Upper lobe of right lung (tissue), 1 donor: ENCODE results near the gene MC5R. TPM values are rescaled to one million over a fixed set of nuclear protein-coding genes. Genes with fewer than 3 reads are reported as not detected.

Experiments used
- ATAC-seq: fragments of 200-7000 bp; cut with Tn5 transposase; one replicate; pipeline ENCODE4 v1.9.1; 2020; ENCODE audit warnings: mild to moderate bottlenecking, moderate library complexity
- DNase-seq: peaks from one replicate; pipeline ENCODE4 v3.0.0-alpha.2; 2020
- H3K27ac ChIP-seq: fragments of 200-600 bp; one replicate; pipeline ENCODE4 v1.8.0; 2022
- H3K27me3 ChIP-seq: fragments of 200-600 bp; one replicate; pipeline ENCODE4 v1.8.0; 2022; ENCODE audit warnings: mild to moderate bottlenecking
- H3K36me3 ChIP-seq: fragments of 200-600 bp; one replicate; pipeline ENCODE4 v1.8.0; 2022
- H3K4me1 ChIP-seq: fragments of 200-600 bp; one replicate; pipeline ENCODE4 v1.8.0; 2022
- H3K4me3 ChIP-seq: fragments of 200-600 bp; one replicate; pipeline ENCODE4 v1.8.0; 2022; ENCODE audit warnings: mild to moderate bottlenecking
- H3K9me3 ChIP-seq: fragments of 200-600 bp; one replicate; pipeline ENCODE4 v1.8.0; 2022
- CTCF ChIP-seq: fragments of 200-600 bp; IDR thresholded peaks from one replicate; pipeline ENCODE4 v1.8.0; 2022; ENCODE audit warnings: antibody characterized with exemption
- intact Hi-C: fragments of 100-400 bp; cut with DNase I; formaldehyde crosslinking; loops from one replicate; pipeline ENCODE4 v1.11.0; 2022
- total RNA-seq: library from RNA; stranded (reverse); fragmentation: NEBNext Ultra II Directional; extraction: Animal tissue kit (Norgen Biotek cat#: 25700); gene quantifications from one replicate; pipeline ENCODE4 v1.2.1, GENCODE V29; 2021
- donor health status: DM: no; HTN: yes; CAD: no; lungs with severe emphysema.

The MC5R gene
- total RNA-seq, 1 donor from 2014 or later, result not detected

GRCh38 chr18:13808294-13809042 lies 15.5 kb upstream of the MC5R start:
- no peaks in the 10 kb centered on the region for H3K4me1 ChIP-seq
- H3K4me3 ChIP-seq, result no peak overlapping the region
- H3K9me3 ChIP-seq, result no peaks in the 10 kb centered on the region
- no peak overlapping the region for H3K27ac ChIP-seq
- H3K36me3 ChIP-seq, result no peaks in the 10 kb centered on the region
- DNase-seq (no peak), ATAC-seq (no peak)
- intact Hi-C loops, result no loop called here
- TF ChIP-seq CTCF, result no peak
- peaks cover 7% of the 10 kb centered on the region for H3K27me3 ChIP-seq

- ATAC-seq, result no peak
- TF ChIP-seq CTCF, result no peak
- H3K9me3 ChIP-seq, result no peaks in the 10 kb centered on the region
- H3K27me3 ChIP-seq, result peaks cover 5% of the 10 kb centered on the region
- H3K36me3 ChIP-seq, result no peaks in the 10 kb centered on the region
- H3K4me3 ChIP-seq, result no peak overlapping the region
- H3K27ac ChIP-seq, result no peak overlapping the region
- DNase-seq, result no peak
- H3K4me1 ChIP-seq, result no peaks in the 10 kb centered on the region
- intact Hi-C loops, result no loop called here
Observed at GRCh38 chr18:13809043-13809430, 14.9 kb upstream of the MC5R start.

- Histone ChIP-seq H3K27ac (no peak overlapping the region), H3K27me3 (peaks cover 5% of the 10 kb centered on the region), H3K36me3 (no peaks in the 10 kb centered on the region), H3K9me3 (no peaks in the 10 kb centered on the region), H3K4me3 (no peak overlapping the region), H3K4me1 (no peaks in the 10 kb centered on the region)
- TF ChIP-seq CTCF, result no peak
- ATAC-seq, result no peak
- DNase-seq, result no peak
- intact Hi-C loops, result loop anchor here (10.0 kb wide), 1 partner anchor 275 kb away; no protein-coding TSS in a partner anchor
Observed at GRCh38 chr18:13809531-13810255, 14.3 kb upstream of the MC5R start.

- Histone ChIP-seq H3K27ac (no peak overlapping the region), H3K36me3 (no peaks in the 10 kb centered on the region), H3K27me3 (no peaks in the 10 kb centered on the region), H3K4me3 (no peak overlapping the region), H3K4me1 (no peaks in the 10 kb centered on the region), H3K9me3 (no peaks in the 10 kb centered on the region)
- intact Hi-C loops, result loop anchor here (10.0 kb wide), 1 partner anchor 274 kb away; no protein-coding TSS in a partner anchor
- ATAC-seq (no peak), DNase-seq (no peak)
- no peak for TF ChIP-seq CTCF
Observed at GRCh38 chr18:13810950-13811485, 12.9 kb upstream of the MC5R start.

GRCh38 chr18:13811993-13812392 lies 12.0 kb upstream of the MC5R start:
- no peak for ATAC-seq
- Histone ChIP-seq H3K27ac (no peak overlapping the region), H3K27me3 (no peaks in the 10 kb centered on the region), H3K36me3 (no peaks in the 10 kb centered on the region), H3K9me3 (no peaks in the 10 kb centered on the region), H3K4me1 (no peaks in the 10 kb centered on the region), H3K4me3 (no peak overlapping the region)
- TF ChIP-seq CTCF, result no peak
- intact Hi-C loops, result loop anchor here (10.0 kb wide), 1 partner anchor 273 kb away; no protein-coding TSS in a partner anchor
- no peak for DNase-seq
